ENCODE data around the gene GPBP1. TPM values are rescaled to one million over a fixed set of nuclear protein-coding genes. Genes with fewer than 3 reads are reported as not detected.
A peak's percentile ranks its signal among the peaks of the same experiment; 100 is the strongest.
"Not testable (repeated sequence)": the region's sequence is repeated elsewhere in the genome, so short reads cannot be mapped to it uniquely, and the experiment has no call there.

GPBP1 gene, protein sequence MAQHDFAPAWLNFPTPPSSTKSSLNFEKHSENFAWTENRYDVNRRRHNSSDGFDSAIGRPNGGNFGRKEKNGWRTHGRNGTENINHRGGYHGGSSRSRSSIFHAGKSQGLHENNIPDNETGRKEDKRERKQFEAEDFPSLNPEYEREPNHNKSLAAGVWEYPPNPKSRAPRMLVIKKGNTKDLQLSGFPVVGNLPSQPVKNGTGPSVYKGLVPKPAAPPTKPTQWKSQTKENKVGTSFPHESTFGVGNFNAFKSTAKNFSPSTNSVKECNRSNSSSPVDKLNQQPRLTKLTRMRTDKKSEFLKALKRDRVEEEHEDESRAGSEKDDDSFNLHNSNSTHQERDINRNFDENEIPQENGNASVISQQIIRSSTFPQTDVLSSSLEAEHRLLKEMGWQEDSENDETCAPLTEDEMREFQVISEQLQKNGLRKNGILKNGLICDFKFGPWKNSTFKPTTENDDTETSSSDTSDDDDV
- total RNA-seq, result 100 to 1,000 TPM in 1 of 2 donors, 10 to 100 TPM in 1; 91.7 to 108 TPM

DNA sequence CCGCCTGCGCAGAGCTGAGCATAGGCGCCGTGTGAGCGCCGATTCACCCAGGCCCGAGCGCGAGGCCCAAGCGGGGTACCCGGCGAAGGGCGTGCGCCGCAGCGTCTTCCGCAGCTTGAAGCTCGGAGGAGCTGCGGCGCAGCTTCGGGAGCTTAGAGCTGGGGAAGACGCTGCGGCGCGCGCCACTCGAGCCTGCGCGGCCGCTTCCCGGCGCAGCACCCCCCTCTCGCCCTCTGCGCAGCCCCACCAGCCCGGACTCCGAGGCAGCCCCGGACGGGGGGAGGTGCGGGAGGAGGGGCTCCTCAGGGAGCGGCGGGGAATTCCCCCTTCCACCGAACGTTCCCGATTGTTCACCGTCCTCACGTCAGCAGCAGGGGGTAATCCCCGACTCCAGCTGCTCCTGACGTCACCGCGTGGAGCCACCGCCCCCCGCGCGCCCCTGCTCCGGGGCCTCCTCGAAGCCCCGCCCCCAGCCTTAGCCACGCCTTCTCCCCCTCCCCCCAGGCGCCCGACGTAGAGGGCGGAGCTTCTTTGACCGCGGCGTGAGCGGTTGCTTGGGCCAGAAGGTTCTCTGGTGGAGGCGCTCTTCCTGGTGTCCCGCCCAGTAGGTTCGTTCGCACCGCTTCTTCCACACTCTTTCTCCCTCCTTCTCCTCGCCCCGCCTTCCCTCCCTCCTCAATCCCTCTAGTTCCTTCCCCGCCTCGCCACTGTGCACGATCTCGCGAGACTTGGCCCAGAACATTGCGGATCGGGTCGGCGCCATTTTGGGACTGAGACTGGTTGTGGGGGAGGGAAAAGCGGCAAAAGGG lies at the start of gene GPBP1:
GPBP1 (plus strand) TSS at position 741 of the 809 bp plus-strand sequence. CDS start 40,072 bp downstream, outside the sequence.
- Mint-ChIP-seq H3K9me3 (no peaks in the 10 kb centered on the region), H3K27ac (peak within 1 kb of the TSS; percentile 96 to 99), H3K36me3 (peaks cover 35 to 40% of the 10 kb centered on the region in 2 donors)
- ATAC-seq (peak; percentile 80), DNase-seq (ENCODE audit: low spot score in 2 of 2) (peak; percentile 94 to 98)

DNA sequence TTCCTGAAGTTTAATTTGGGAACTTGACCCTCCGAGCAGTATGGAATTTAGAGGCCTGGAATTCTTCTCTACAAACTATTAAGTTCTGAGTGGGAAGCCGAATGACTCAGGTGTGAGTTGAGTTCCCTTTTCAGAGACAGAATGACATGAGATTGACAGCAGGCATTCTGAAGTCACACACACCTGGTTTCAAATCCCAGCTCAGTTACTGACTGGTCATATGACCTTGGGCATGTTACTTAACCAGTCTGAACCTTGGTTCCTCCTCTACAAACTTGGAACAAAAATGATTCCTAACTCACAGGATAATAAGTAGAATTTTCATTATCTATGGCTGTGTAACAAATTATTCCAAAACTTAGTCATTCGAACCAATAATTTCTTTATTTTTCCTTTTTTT lies 45.5 kb upstream of the GPBP1 start:
- DNase-seq (ENCODE audit: low spot score in 2 of 2) (no peak), ATAC-seq (no peak)
- Mint-ChIP-seq H3K36me3 (no peaks in the 10 kb centered on the region), H3K9me3 (peaks cover 0 to 6% of the 10 kb centered on the region in 2 donors), H3K27ac (no peak overlapping the region)

DNA sequence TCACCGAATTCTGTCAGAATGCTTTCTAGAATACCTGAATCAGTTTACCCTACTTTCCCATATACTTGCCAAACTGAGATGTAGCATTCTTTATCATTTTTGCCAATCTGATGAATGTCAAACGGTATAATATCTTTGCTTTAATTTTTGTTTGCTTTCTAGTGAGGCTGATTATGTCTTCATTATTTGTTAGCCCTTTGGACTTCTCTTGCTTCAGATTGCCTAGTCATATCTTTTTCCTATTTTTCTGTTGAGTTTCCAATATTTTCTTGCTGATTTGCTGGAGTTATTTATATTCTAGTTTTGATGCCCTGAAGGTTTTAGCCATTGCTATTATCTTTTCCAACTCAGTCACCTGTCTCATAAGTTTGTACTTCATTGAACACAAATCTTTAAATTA lies 40.3 kb upstream of the GPBP1 start:
- Mint-ChIP-seq H3K36me3 (no peaks in the 10 kb centered on the region), H3K27ac (no peak overlapping the region), H3K9me3 (no peaks in the 10 kb centered on the region)
- DNase-seq (ENCODE audit: low spot score in 2 of 2), result no peak
- no peak for ATAC-seq

DNA sequence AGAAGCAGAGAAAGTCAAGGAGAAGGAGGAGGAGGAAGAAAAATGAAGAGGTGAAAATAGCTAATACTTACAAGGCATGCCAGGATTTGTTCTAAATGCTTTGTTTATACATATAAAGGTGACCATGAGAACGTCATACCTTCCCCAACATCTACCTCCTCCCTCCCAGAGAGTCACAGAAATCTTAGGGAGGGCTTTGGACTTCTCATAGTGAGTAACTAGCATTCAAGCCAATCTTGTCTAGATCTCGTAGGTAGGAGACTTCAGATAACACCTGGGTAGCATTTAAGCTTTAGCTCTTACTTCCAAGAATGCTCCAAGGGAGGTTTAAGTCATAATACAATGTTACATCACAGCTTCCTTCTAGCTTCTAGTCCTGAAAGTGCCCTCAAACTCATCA lies 36.5 kb upstream of the GPBP1 start:
- DNase-seq (ENCODE audit: low spot score in 2 of 2), result no peak
- Mint-ChIP-seq H3K9me3 (no peaks in the 10 kb centered on the region), H3K27ac (no peak overlapping the region), H3K36me3 (no peaks in the 10 kb centered on the region)
- ATAC-seq, result no peak

DNA sequence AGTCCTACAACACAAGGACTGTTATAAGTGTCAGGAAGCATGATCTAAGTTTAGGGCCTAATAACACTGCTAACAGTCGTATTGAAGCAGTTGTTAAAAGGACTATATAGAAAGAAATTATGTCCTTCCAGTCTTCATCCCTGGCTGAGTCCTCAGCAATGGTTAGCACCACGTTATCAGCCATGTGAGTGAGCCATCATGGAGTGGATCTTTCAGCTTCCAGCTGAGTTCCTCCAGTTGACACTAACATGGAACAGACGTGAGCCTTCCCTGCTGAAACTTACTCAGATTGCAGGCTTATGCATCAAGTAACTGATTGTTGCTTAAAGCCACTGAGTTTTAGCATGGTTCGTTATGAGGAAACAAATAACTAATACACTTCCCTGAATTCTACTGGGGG lies 21.5 kb upstream of the GPBP1 start:
- Mint-ChIP-seq H3K9me3 (peaks cover 0 to 6% of the 10 kb centered on the region in 2 donors), H3K27ac (no peak overlapping the region), H3K36me3 (peaks cover 5 to 16% of the 10 kb centered on the region in 2 donors)
- DNase-seq (ENCODE audit: low spot score in 2 of 2), result no peak
- no peak for ATAC-seq

DNA sequence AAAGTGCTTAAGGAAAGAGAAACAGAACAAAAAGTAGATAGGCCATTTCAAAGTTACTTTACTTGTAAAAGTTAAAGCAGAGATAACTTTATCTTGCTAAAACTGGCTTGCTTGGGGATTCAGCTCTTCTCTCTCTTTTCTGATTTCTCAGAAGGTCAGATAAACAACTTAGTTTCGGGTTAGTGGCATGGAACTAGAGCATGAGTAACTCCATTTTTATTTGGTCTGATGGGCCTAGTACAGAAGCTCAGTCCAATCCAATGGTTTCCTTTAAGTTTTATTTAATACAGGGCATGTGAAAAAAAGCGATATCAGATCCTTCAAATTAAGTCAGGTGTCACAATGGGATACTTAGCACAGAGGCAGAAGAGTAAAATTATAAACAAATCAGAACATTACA lies 18.8 kb upstream of the GPBP1 start:
- Mint-ChIP-seq H3K27ac (no peak overlapping the region), H3K36me3 (peaks cover 13 to 21% of the 10 kb centered on the region in 2 donors), H3K9me3 (peaks cover 4 to 18% of the 10 kb centered on the region in 2 donors)
- no peak for ATAC-seq
- no peak for DNase-seq (ENCODE audit: low spot score in 2 of 2)

DNA sequence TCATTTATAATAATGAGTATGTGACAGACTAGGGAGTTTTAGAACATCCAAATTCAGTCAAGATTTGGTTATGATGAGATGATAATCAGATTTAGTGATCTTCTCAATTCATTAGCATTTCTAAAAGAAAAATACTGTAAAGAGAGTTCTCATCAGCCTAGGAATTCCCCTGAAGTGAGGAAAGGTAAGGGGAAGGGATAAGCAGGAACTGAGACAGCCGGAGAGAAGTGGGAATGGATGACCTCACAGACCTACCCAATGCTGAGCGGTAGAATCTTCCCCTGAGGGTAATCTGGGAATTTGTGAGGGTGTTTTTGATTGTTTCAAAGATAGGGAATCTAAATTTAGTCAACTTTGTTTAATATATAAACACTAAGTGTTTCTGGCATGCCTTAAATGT lies 16.7 kb upstream of the GPBP1 start:
- ATAC-seq, result no peak
- peaks cover 13 to 21% of the 10 kb centered on the region in 2 donors for H3K36me3 Mint-ChIP-seq
- no peak for DNase-seq (ENCODE audit: low spot score in 2 of 2)
- peaks cover 4 to 18% of the 10 kb centered on the region in 2 donors for H3K9me3 Mint-ChIP-seq
- H3K27ac Mint-ChIP-seq, result no peak overlapping the region

DNA sequence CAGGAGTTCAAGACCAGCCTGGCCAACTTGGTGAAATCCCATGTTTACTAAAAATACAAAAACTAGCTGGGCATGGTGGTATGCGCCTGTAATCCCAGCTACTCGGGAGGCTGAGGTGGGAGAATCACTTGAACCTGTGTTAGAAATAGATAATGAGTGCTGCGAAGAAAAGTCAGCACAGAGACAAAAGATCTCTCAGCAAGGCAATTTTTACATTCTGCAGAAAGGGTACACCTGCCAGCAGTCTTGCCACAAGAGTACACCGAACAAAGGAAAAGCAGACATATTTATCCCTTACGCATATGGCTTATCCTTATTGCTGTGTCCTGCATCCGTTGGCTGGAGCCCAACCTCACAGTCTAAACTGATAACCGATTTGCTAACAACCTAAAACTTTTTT lies 16.2 kb upstream of the GPBP1 start:
- no peak for DNase-seq (ENCODE audit: low spot score in 2 of 2)
- Mint-ChIP-seq H3K9me3 (peaks cover 4 to 18% of the 10 kb centered on the region in 2 donors), H3K36me3 (peaks cover 13 to 21% of the 10 kb centered on the region in 2 donors), H3K27ac (no peak overlapping the region)
- no peak for ATAC-seq

DNA sequence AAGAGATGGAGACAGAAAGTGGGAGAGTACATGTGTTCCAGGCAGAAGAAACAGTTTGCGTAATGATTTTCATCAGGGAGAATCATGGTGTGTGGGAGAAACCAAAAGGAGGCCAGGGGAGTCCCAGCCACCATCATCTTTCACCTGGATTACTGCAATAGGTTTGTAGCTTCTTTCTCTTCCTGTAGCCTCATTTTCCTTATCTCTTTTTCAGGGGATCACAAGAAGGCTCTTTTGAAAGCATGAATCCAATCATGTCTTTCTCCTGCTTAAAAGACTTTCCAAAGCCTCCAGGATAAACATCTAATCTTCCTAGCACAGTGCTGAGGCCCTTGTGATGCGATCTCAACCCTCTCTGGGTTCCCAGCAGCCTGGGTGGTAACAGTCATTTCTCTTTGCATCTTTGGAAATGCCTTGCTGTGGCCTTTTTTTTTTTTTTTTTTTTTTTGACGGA lies 10.3 kb upstream of the GPBP1 start:
- H3K27ac Mint-ChIP-seq, result no peak overlapping the region
- DNase-seq (ENCODE audit: low spot score in 2 of 2) (no peak), ATAC-seq (no peak)

DNA sequence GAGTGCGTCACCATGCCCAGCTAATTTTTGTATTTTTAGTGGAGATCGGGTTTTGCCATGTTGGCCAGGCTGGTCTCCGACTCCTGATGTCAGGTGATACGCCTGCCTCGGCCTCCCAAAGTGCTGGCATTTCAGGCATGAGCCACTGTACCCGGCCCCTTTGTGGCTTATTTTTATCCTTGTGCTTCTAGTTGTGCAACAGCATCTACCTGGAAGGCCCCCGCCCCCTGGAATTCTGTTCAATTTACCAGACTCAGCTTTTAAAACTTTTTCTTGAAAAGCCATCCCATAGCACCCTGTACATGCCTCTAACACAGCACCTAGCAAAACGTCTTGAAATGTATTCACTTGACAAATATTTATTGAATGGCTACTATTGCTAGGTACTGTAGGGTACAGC lies 9.7 kb upstream of the GPBP1 start:
- Mint-ChIP-seq H3K9me3 (no peaks in the 10 kb centered on the region), H3K27ac (no peak overlapping the region), H3K36me3 (no peaks in the 10 kb centered on the region)
- ATAC-seq, result no peak
- no peak for DNase-seq (ENCODE audit: low spot score in 2 of 2)

More for the DNA sequence above, 10.3 kb upstream of the GPBP1 start:
- Mint-ChIP-seq H3K36me3 (no peaks in the 10 kb centered on the region), H3K9me3 (no peaks in the 10 kb centered on the region)

DNA sequence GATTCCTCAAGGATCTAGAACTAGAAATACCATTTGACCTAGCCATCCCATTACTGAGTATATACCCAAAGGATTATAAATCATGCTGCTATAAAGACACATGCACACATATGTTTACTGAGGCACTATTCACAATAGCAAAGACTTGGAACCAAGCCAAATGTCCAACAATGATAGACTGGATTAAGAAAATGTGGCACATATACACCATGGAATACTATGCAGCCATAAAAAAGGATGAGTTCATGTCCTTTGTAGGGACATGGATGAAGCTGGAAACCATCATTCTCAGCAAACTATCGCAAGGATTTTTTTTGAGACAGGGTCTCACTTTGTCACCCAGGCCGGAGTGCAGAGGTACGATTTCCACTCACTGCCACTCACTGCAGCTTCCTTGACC lies 8.7 kb upstream of the GPBP1 start:
- not testable (repeated sequence) for H3K9me3 Mint-ChIP-seq; H3K36me3 Mint-ChIP-seq; DNase-seq (ENCODE audit: low spot score in 2 of 2); H3K27ac Mint-ChIP-seq; ATAC-seq

DNA sequence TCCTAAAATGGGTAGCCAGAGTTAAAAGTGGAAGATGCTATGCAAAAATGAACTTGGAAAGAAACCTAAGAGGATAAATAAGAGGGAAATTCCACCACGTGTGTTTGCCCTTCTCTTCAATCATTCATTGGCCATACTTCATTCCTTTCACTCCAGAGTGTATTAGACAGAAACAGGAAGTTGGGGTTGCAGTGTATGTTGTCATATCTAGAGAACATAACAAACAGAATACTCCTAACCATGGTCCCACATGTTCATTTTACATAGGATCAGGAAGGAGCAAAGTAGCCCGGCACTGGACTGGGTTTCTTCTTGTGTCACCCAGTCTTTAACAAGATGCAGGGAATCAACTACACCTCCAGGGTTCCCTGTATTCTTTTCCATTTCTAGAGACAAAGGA lies 7.6 kb upstream of the GPBP1 start:
- ATAC-seq (no peak), DNase-seq (ENCODE audit: low spot score in 2 of 2) (no peak)
- no peak overlapping the region for H3K27ac Mint-ChIP-seq
- H3K36me3 Mint-ChIP-seq, result no peaks in the 10 kb centered on the region
- H3K9me3 Mint-ChIP-seq, result no peaks in the 10 kb centered on the region

DNA sequence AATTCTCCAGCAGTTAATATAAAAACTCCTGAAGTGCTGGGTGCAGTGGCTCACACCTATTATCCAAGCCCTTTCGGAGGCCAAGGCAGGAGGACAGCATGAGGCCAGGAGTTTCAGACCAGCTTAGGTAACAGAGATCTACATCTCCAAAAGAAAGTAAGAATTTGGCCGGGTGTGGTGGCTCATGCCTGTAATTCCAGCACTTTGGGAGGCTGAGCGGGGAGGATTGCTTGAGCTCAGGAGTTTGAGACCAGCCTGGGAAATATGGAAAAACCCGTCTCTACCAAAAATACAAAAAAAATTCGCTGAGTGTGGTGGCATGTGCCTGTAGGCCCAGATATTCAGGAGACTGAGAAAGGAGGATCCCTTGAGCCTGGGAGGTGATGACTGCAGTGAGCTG lies 6.7 kb upstream of the GPBP1 start:
- no peak overlapping the region for H3K27ac Mint-ChIP-seq
- H3K9me3 Mint-ChIP-seq, result no peaks in the 10 kb centered on the region
- peaks cover 0 to 2% of the 10 kb centered on the region in 2 donors for H3K36me3 Mint-ChIP-seq
- no peak for ATAC-seq
- no peak for DNase-seq (ENCODE audit: low spot score in 2 of 2)

DNA sequence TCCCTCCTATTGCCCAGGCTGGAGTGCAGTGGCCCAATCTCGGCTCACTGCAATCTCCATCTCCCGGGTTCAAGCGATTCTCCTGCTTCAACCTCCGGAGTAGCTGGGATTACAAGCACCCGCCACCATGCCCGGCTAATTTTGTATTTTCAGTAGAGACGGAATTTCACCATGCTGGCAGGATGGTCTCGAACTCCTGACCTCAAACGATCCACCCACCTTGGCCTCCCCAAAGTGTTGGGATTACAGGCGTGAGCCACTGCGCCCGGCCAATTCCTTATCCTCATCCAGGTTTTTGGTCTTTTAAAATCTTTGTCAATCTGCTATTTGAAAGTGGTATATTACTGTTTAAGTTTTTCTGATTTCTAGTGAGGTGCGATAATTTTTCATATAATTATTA lies 3.7 kb upstream of the GPBP1 start:
- not testable (repeated sequence) for ATAC-seq; H3K27ac Mint-ChIP-seq; DNase-seq (ENCODE audit: low spot score in 2 of 2); H3K9me3 Mint-ChIP-seq
- H3K36me3 Mint-ChIP-seq, result peaks cover 4 to 25% of the 10 kb centered on the region in 2 donors

DNA sequence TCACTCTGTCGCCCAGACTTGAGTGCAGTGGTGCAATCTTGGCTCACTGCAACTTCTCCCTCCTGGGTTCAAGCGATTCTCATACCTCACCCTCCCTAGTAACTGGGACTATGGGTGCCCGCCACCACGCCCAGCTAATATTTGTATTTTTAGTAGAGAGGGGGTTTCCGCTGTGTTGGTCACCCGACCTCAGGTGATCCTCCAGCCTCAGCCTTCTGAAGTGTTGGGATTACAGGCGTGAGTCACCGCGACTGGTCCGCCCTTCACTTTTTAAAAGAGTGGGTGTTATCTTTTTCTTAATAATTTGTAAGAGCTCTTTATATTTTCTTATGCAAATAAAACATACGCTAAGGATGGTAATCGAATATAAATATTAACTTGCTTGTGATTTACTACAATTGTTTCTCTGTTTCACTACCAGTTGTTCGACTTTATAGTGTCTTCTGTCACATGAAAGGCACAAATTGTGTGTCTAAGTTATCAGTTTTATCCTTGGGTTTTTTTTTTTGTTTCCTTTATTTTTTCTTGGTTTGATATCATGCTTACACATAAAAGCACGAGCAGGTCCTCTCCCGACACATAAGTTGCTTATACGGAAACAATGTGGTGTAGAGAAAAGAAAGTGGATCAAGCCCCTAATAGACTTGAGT lies 1.9 kb upstream of the GPBP1 start:
- H3K9me3 Mint-ChIP-seq, result no peaks in the 10 kb centered on the region
- peak overlapping the region; percentile 94 to 99 for H3K27ac Mint-ChIP-seq
- ATAC-seq (no peak), DNase-seq (ENCODE audit: low spot score in 2 of 2) (no peak)
- peaks cover 21 to 40% of the 10 kb centered on the region in 2 donors for H3K36me3 Mint-ChIP-seq

DNA sequence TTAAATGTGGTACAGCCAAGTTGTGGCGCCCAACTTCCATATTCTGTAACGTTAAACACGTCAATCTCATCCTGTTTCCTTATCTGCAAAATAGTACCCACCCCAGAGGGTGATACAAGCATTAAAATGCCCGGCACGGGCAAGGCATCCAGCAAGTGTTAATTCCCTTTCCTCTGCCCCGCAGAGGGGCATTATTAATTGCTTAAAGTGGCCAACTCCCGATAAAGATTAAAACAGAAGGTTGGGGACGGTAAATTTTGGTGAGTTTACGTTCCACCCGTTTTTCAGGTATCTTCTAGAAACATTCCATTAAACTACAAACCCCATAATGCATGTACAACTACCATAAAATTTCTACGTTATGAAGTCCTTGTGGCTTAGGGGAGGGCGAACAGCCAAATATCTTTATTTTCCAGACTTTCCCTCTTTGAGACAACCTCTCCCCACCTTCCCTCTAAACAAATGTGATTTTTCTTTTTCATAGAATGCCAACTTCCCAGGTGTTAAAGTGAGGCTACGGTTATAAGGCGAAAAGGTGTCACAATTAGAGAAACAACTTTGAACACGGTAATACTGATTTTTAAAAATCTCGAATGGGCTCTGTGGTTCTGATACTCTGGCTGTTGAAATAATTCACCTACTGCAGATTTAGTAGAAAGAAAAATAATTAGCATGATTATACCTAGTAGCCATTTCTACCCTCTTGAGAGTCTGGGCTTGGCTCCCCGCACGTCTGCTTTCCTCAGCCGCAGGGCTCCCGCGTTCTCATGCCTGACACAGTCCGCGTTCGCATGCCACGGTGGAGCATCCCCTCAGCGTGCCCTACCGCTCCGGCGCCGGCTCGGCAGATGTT lies 1.2 kb upstream of the GPBP1 start:
- peaks cover 28 to 40% of the 10 kb centered on the region in 2 donors for H3K36me3 Mint-ChIP-seq
- no peaks in the 10 kb centered on the region for H3K9me3 Mint-ChIP-seq
- H3K27ac Mint-ChIP-seq, result peak overlapping the region; percentile 94 to 99

More for the DNA sequence above, 1.2 kb upstream of the GPBP1 start:
- peak in 1 of 2 donors; percentile 17 for DNase-seq (ENCODE audit: low spot score in 2 of 2)
- no peak for ATAC-seq

Data from activated naive CD4-positive, alpha-beta T cell treated with anti-CD3 and anti-CD28 coated beads, Interleukin-2, amount 50 U/mL, for 72 hours (primary cell).